Kidney epithelial cell (primary cell): ENCODE measurements around the gene VSIR. TPM values are rescaled to one million over a fixed set of nuclear protein-coding genes. Genes with fewer than 3 reads are reported as not detected.

ENCODE experiments used
- DNase-seq: peaks from one replicate; pipeline ENCODE4 v3.0.0-alpha.2; 2010; ENCODE audit warnings: low read depth
- H3K27me3 ChIP-seq: 2 replicates; pipeline ENCODE4 v1.6.0; 2011; ENCODE audit warnings: low read length; ENCODE audit not compliant: control insufficient read depth, insufficient read depth
- H3K36me3 ChIP-seq: 2 replicates; pipeline ENCODE4 v1.5.1; 2011; ENCODE audit warnings: low read length; ENCODE audit not compliant: control insufficient read depth, insufficient read depth
- H3K4me3 ChIP-seq: 2 replicates; pipeline ENCODE4 v1.5.1; 2011; ENCODE audit warnings: low read depth, mild to moderate bottlenecking, control low read depth, low read length
- CTCF ChIP-seq: IDR thresholded peaks from 2 replicates; pipeline ENCODE4 v1.5.1; 2011; ENCODE audit warnings: mild to moderate bottlenecking, moderate library complexity, low read length, control low read depth, inconsistent platforms; ENCODE audit not compliant: insufficient read depth, poor library complexity, severe bottlenecking
- total RNA-seq: library from RNA; depleted of rRNA; stranded (reverse); fragments of >200 nt; gene quantifications from 2 replicates; pipeline ENCODE4 v1.2.3, GENCODE V29; 2015

Gene VSIR
- total RNA-seq, 1 donor from 2014 or later, result 1.1 TPM

- peaks cover 5% of the 10 kb centered on the region for H3K27me3 ChIP-seq
- H3K4me3 ChIP-seq, result no peak overlapping the region
- TF ChIP-seq CTCF, result no peak
- no peak for DNase-seq
- H3K36me3 ChIP-seq, result no peaks in the 10 kb centered on the region
These were observed 59.3 kb downstream of the VSIR start for GRCh38 chr10:71714031-71714410.

GRCh38 chr10:71713135-71714030, 59.9 kb downstream of the VSIR start:
- Histone ChIP-seq H3K4me3 (no peak overlapping the region), H3K27me3 (peaks cover 11% of the 10 kb centered on the region), H3K36me3 (no peaks in the 10 kb centered on the region)
- DNase-seq, result no peak
- peak; percentile 8 for TF ChIP-seq CTCF

- no peaks in the 10 kb centered on the region for H3K36me3 ChIP-seq
- no peak for TF ChIP-seq CTCF
- peaks cover 17% of the 10 kb centered on the region for H3K27me3 ChIP-seq
- no peak for DNase-seq
- H3K4me3 ChIP-seq, result no peak overlapping the region
These were observed 60.7 kb downstream of the VSIR start for GRCh38 chr10:71712572-71713134.

GRCh38 chr10:71712170-71712569, 61.1 kb downstream of the VSIR start:
- H3K36me3 ChIP-seq, result no peaks in the 10 kb centered on the region
- no peak for TF ChIP-seq CTCF
- H3K27me3 ChIP-seq, result peaks cover 20% of the 10 kb centered on the region
- DNase-seq, result no peak
- H3K4me3 ChIP-seq, result no peak overlapping the region

GRCh38 chr10:71711052-71711623, 62.2 kb downstream of the VSIR start:
- Histone ChIP-seq H3K27me3 (peaks cover 20% of the 10 kb centered on the region), H3K36me3 (no peaks in the 10 kb centered on the region), H3K4me3 (no peak overlapping the region)
- DNase-seq, result no peak
- TF ChIP-seq CTCF, result no peak

- TF ChIP-seq CTCF, result no peak
- peaks cover 20% of the 10 kb centered on the region for H3K27me3 ChIP-seq
- H3K4me3 ChIP-seq, result no peak overlapping the region
- no peaks in the 10 kb centered on the region for H3K36me3 ChIP-seq
- no peak for DNase-seq
These were observed 62.8 kb downstream of the VSIR start for GRCh38 chr10:71710519-71710918.
